Tibial nerve (tissue), 4 donors: ENCODE measurements around the gene MPPED1. TPM values are rescaled to one million over a fixed set of nuclear protein-coding genes. Genes with fewer than 3 reads are reported as not detected.

Experiments used
- DNase-seq, 2 donors: peaks; one replicate each; pipeline ENCODE4 v3.0.0-alpha.2; 2019; ENCODE audit warnings: low spot score in 2 of 2
- H3K27ac ChIP-seq, 4 donors: fragments of 200-600 bp; sonication (generic) in 3 of 4; one replicate each; pipeline ENCODE4 v1.5.1; 2017 to 2019; ENCODE audit warnings: mild to moderate bottlenecking in 1 of 4
- H3K27me3 ChIP-seq, 2 donors: fragments of 200-600 bp; sonication (generic) in 1 of 2; one replicate each; pipeline versions ENCODE4 v1.5.1 to v1.6.0; 2017 to 2019
- H3K36me3 ChIP-seq, 3 donors: fragments of 200-600 bp; sonication (generic); one replicate each; pipeline ENCODE4 v1.5.1; 2018 to 2019
- H3K4me1 ChIP-seq, 4 donors: fragments of 200-600 bp; sonication (generic) in 3 of 4; one replicate each; pipeline ENCODE4 v1.5.1; 2017 to 2019
- H3K4me3 ChIP-seq, 4 donors: fragments of 200-600 bp; sonication (generic) in 3 of 4; one replicate each; pipeline ENCODE4 v1.5.1; 2017 to 2019; ENCODE audit warnings: mild to moderate bottlenecking in 1 of 4, moderate library complexity in 1 of 4
- H3K9me3 ChIP-seq, 4 donors: fragments of 200-600 bp; sonication (generic) in 3 of 4; one replicate each; pipeline ENCODE4 v1.5.1; 2017 to 2019
- EP300 ChIP-seq, 2 donors: sonication (generic); formaldehyde crosslinking; IDR thresholded peaks; one replicate each; pipeline ENCODE4 v1.6.1; 2017; ENCODE audit warnings: antibody characterized with exemption in 2 of 2, mild to moderate bottlenecking in 1 of 2
- POLR2A ChIP-seq, 2 donors: fragments of 450-650 bp; IDR thresholded peaks; one replicate each; pipeline ENCODE4 v1.6.1; 2017; ENCODE audit warnings: antibody characterized with exemption in 2 of 2, mild to moderate bottlenecking in 2 of 2, moderate library complexity in 2 of 2
- WGBS, 2 donors: methylation state at CpG; one replicate each; pipeline ENCODE4 v1.1.5; 2018; 5-methylcytosine and 5-hydroxymethylcytosine counted together
- total RNA-seq, 4 donors: library from RNA; depleted of rRNA; stranded (reverse); fragments of >200 nt; gene quantifications; one replicate each; pipeline ENCODE4 v1.1.0, GENCODE V29; 2016
- TF ChIP-seq, protein P1 (sequence below), 5 experiments: fragments of 200-600 bp in 3 of 5; fragments of 450-650 bp in 2 of 5; sonication (generic) in 3 of 5; IDR thresholded peaks; one replicate each; pipeline ENCODE4 v1.5.1; 2016 to 2019; ENCODE audit warnings: antibody characterized with exemption in 5 of 5, mild to moderate bottlenecking in 3 of 5, moderate library complexity in 2 of 5

MPPED1 gene
- total RNA-seq, 4 donors from 2014 or later = 1.2 to 2.4 (median 1.8) TPM

DNA sequence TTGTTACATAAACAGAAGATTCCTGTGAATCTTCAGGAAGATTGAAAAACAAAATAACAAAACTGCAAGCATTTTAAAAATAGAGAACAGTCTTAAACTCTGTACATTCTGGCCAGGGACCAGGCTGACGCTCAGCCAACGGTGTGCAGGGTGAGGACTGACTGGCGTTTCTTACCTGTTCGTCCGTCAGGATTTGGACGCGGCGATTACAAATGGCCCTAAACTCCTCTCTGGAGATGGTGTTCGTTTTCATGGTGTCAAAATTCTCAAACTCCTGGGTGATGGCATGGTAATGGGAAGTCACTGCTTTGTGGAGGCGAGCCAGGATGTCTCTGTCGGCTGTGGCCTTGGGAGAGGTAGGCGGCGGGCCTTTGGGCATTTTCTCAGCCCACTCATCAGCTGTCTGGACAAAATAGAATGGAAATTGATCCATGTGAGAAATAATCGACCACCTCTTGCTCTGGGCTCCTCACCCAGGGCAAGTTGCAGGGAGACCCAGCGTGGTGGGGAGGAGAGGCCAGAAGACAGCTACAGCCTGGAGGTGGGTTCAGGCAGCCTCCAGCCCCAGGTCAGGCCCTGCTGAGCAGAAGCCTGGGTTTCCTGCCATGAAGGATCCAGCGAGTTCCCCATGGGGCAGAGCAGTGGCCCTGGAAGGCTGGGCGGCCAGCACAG, 143.0 kb downstream of the MPPED1 start:
- DNase-seq = no peak
- H3K36me3 ChIP-seq = peaks cover 0 to 21% (median 0%) of the 10 kb centered on the region in 3 donors
- no peak overlapping the region for H3K27ac ChIP-seq
- no peak overlapping the region for H3K4me3 ChIP-seq
- TF ChIP-seq, protein P1, sequence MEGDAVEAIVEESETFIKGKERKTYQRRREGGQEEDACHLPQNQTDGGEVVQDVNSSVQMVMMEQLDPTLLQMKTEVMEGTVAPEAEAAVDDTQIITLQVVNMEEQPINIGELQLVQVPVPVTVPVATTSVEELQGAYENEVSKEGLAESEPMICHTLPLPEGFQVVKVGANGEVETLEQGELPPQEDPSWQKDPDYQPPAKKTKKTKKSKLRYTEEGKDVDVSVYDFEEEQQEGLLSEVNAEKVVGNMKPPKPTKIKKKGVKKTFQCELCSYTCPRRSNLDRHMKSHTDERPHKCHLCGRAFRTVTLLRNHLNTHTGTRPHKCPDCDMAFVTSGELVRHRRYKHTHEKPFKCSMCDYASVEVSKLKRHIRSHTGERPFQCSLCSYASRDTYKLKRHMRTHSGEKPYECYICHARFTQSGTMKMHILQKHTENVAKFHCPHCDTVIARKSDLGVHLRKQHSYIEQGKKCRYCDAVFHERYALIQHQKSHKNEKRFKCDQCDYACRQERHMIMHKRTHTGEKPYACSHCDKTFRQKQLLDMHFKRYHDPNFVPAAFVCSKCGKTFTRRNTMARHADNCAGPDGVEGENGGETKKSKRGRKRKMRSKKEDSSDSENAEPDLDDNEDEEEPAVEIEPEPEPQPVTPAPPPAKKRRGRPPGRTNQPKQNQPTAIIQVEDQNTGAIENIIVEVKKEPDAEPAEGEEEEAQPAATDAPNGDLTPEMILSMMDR (IDR thresholded peaks at IDR 0.05) = no peak
- no peak for TF ChIP-seq POLR2A (IDR thresholded peaks at IDR 0.05)
- TF ChIP-seq EP300 (IDR thresholded peaks at IDR 0.05) = no peak
- H3K27me3 ChIP-seq = no peaks in the 10 kb centered on the region
- WGBS, 2 donors = 86 to 90% methylated on average over 17 of the region's 17 CpGs
- H3K9me3 ChIP-seq = peaks cover 0 to 22% (median 0%) of the 10 kb centered on the region in 4 donors
- H3K4me1 ChIP-seq = no peaks in the 10 kb centered on the region

GRCh38 chr22:43555561-43556515, 144.0 kb downstream of the MPPED1 start:
- Histone ChIP-seq H3K4me1 (no peaks in the 10 kb centered on the region), H3K4me3 (no peak overlapping the region), H3K27ac (no peak overlapping the region), H3K27me3 (no peaks in the 10 kb centered on the region), H3K36me3 (peaks cover 0 to 21% (median 0%) of the 10 kb centered on the region in 3 donors), H3K9me3 (peaks cover 0 to 22% (median 0%) of the 10 kb centered on the region in 4 donors)
- TF ChIP-seq, protein P1 (IDR thresholded peaks at IDR 0.05) = no peak
- TF ChIP-seq EP300 (IDR thresholded peaks at IDR 0.05) (no peak), POLR2A (IDR thresholded peaks at IDR 0.05) (no peak)
- WGBS, 2 donors = 63 to 74% methylated on average over 11 of the region's 11 CpGs
- no peak for DNase-seq

Other genes with a start within 250 kb of the MPPED1 start
- 10 to 100 TPM; 38.5 to 50.4 (median 41.9) TPM for gene TTLL12, start 224.9 kb upstream of the MPPED1 start, total RNA-seq
- 100 to 1,000 TPM in 2 of 4 donors, 10 to 100 TPM in 2; 81.3 to 214 (median 141) TPM for gene SCUBE1, start 68.6 kb upstream of the MPPED1 start, total RNA-seq